HG03558 (cell line): ENCODE results near the gene TMEM186.
"Not testable (repeated sequence)": the region's sequence is repeated elsewhere in the genome, so short reads cannot be mapped to it uniquely, and the experiment has no call there.

Source experiments
- ATAC-seq: cut with Tn5 transposase; IDR thresholded peaks from one replicate; pipeline ENCODE4 v1.9.1; 2021; ENCODE audit warnings: moderate number of reproducible peaks; ENCODE audit not compliant: unreplicated experiment; ENCODE audit errors: extremely low read depth

TMEM186 gene

DNA sequence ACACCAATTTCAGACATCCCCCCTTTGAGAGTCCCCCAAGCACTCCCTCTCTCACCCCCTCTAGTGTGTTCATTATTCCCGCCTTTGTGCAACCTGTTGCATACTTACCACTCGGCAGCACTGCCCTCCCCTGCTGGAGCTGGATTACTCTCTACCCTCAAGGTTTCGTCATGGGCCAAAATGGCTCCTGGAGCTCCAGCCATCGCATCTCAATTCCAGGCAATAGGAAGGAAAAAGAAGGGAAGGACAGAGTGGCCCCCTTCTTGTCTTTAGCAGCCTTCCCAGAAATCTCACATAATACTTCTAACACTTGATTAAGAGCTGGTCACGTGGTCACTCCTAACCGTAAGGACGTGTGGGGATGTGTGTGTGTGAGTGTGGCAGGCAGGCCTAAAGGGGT is 20.2 kb downstream of the TMEM186 start:
- ATAC-seq = no peak

DNA sequence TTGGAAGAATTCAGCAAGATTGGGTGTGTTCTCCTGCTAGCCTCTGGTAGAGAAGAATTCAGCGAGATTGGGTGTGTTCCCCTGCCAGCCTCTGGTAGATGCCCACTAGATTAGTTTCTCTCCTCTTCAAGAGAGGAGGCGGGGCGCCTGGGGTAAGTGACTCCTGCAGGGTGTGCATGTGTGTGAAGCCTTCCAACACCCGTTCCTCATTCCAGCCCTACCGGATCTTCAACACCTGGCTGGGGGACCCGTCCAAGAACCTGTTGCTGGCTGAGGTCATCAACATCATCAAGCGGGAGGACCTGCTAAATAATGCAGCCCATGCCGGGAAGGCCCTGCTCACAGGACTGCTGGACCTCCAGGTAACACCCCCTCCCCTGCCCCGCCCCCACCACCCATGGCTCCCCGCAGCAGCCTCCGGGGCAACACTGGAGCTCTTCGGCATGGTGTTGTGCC is 21.3 kb downstream of the TMEM186 start:
- no peak for ATAC-seq

DNA sequence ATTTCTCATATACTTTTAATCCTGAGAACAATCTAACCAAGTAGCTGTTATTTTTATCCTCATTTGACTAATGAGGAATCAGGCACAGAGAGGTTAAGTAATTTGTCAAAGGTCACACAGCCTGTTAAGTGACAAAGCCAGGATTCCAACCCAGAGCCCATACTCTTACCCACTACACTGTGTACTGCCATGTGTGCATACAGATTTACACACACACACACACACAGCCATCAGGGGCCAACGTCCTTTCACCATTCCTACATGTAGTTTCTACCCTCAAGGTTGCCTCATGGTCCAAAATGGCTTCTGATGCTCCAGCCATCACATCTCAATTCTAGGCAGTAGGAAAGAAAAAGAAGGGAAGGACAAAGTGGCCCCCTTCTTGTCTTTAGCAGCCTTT is 22.1 kb downstream of the TMEM186 start:
- no peak for ATAC-seq

DNA sequence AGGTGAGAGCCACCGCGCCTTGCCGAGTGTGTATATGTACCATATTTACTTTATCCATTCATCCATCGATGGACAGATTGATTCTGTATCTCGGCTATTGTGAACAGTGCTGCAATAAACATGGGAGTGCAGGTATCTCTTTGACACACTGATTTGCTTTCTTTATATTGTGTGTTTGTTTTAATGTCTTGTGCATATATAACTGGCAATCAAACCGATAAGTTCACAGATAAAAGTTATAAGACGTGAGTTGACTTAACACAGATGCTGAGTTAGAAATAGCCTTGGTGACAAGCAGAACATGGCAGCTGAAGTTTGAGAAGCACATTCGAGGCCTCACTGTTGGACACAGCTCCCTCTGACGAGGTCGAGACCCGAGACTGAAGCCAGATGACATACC is 23.2 kb downstream of the TMEM186 start:
- ATAC-seq = no peak

DNA sequence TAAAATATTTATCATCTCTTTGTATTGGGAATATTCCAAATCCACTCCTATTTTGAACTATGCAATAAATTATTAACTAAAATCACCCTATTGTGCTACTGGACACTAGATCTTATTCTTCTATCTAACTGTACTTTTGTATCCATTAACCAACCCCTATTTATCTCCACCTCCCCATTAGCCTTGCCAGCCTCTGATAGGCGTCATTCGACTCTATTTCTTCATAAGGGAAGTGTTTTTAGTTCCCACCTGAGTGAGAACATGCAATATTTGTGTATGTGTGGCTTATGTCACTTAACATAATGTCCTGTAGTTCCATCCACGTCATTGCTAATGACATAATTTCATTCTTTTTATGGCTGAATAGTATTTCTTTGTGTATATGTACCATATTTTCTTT is 23.9 kb downstream of the TMEM186 start:
- no peak for ATAC-seq

DNA sequence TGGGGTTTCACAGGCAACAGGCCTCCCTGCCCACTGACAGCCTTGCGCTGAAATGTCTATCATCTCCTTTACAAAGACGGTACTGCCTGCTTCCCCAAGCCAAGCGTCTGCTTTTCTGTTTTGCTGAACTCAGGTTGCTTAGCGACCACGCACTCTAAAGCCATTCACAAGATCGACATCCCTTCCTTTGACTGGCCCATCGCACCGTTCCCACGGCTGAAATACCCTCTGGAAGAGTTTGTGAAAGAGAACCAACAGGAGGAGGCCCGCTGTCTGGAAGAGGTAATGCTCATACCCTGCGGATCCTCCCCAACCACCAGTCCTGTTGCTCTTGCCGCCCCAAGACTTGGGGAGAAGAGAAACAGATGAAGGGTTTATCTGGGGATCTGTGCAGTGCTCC is 28.7 kb downstream of the TMEM186 start:
- ATAC-seq = no peak

DNA sequence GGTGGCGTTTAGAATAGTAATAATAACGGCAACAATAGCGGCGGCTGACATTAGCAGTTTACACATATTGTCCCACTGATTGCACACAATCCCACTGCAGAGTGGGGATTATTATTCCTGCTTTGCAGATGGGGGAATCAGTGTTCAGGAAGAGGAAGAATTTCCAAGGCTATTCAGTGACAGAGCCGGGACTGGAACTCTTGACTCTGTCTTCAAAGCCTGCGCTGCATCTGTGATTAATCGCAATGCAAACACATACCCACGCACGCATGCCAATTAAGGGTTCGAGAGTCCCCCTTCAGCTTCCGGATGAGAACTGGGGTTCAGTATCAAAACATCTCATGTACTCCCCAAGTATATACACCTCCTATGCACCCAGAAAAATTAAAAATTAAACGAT is 29.2 kb downstream of the TMEM186 start:
- ATAC-seq = no peak

DNA sequence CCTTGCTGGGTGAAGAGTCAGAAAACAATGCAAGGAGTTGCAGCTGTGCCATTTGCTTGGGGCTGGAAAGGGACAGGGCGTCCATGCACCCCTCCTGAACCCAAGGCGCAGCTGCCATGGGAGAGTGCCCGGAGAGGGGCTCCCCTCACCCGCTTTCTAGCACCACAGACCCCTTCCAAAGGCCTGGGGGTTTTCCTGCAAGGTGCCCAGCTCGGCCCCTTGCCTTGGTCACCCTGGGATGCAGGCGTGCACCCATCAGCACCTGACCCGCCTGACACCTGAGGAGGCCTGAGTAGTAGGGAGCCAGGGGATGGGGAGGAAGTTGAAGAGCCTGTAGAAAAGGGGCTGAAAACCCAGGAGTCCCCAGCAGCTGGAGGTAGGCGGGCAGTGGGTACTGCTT is 30.3 kb downstream of the TMEM186 start:
- ATAC-seq = no peak

DNA sequence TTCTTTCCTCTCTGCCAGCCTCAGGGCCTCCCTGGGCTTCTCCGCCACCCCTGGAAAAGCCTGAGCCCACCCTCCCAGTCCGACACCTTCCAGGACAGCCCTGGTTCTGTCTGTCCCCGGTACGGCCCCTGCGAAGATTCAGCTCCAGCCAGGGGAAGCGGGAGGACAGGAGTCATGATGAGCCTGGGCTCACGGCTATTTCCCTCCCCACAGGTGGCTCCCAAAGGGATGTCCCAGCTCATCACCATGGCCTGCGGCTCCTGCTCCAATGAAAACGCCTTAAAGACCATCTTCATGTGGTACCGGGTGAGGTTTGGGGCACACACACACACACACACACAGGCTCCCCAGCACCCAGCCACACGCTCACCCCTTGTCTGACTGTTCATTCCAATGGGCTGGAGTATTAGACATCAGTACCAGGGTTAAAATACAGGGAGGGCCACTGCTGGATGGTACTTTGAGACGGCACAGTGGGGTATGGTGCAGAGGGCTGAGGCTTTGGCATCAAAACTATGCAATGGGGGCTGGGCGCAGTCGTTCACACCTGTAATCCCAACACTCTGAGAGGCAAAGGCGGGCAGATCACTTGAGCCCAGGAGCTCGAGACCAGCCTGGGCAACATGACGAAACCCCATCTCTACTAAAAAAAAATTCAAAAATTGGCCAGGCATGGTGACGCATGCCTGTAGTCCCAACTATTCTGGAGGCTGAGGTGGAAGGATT is 32.8 kb downstream of the TMEM186 start:
- ATAC-seq = no peak

DNA sequence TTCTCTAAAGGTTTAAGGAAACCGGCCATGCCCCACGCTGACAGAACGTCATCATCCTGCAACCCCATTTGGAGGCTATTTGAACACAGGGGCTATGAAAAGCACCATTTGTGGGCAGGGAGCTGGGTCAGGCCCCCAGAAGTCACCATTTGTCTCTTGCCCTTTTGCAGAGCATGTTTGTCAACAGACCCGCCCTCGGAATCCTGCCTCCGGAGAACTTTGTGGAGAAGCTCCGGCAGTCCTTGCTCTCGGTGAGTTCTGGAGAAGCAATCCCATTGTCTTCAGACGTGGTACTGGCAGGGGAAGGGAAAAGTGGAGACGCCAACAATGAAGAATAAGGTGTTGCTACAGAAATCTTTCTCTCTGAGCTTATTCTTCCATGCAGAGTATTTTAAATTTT is 33.5 kb downstream of the TMEM186 start:
- no peak for ATAC-seq

DNA sequence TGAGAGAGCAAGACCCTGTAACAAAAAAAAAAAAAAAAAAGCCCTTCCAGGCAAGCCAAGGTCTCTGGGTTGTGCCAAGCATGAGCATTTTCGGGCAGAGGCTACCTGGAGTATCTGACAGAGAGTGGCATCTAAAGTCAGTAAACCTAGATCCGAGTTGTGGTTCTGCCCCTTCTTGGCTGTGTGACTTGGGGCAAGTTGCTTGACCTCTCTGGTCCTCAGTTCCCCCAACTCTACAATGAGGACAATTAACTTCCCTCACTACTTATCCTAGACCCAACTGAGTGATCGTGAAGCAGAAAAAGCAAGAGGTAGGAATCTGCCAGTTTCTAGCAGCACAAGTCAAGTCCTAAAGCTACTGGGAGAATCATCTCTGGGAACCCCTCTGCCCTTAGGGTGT is 34.4 kb downstream of the TMEM186 start:
- no peak for ATAC-seq

DNA sequence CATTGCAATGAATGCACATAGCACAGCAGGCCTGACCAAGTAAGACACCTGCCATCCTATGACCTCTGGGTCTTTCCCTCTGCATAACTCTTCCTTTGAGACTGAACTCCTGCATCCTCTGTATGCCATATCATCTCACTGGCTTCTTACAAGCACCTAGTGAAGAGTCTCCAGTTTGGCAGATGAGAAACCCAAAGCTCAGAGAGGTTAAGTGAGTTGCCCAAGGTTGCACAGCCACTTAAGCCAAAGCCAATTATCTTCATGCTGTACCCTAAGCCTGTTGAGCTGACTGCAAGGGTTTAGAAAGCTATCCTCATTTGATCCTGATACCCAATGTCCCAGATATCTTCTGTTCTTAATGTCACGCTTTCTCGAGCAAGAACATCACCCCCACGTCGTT is 35.2 kb downstream of the TMEM186 start:
- ATAC-seq = no peak

DNA sequence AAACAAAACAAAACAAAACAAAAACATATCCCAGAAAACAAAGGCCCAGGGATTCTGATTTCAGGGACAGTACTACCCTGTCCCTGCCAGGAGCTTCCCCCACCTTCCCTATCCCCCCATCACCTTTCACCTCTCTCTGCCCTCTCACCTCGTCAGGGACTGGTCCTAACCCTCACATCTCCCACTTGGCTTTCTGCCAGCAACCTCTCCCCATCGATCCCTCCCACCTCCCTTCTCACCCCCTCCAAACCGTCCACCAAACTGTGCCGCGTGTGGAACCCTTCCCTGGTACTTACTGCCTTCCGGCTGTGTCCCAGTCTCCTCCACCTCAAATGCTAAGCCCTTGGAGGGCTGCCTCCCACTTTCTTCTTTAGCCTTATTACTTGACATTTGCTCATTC is 36.4 kb downstream of the TMEM186 start:
- no peak for ATAC-seq

DNA sequence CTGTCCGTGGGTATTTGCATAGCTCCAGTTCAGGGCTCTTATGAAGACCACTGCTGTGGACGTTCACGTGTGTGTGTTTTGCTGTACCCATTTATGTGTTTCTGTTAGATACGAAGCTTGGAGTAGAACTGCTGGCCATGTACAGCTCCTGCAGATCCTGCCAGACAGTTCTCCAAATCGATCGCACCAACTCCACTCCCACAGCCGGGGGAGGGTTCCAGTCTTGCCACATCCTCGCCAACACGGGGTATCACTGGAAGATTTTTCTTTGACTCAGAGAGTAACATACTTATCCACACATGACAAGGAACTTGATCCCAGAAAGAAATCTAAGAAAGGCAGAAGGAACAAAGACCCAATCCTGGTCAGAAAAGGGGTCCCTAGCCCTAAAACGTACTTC is 37.4 kb downstream of the TMEM186 start:
- no peak for ATAC-seq

DNA sequence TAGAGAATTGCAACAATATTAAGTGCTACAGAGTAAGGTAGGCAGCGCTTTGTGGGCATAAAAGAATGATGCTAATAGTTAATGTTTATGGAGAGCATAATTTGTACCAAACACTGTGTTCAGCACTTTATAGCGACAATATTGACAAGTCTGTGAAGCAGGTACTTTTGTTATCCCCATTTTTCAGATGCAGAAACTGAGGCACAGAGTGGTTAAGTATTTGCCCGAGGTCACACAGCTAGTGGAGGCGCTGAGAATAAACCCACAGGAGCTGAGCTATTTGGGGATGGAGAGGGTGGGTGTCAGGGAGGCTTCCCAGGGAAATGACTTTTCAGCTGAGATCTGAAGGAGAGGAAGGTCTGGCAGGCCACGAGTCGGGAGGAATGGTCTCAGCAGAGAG is 39.4 kb downstream of the TMEM186 start:
- ATAC-seq = no peak

DNA sequence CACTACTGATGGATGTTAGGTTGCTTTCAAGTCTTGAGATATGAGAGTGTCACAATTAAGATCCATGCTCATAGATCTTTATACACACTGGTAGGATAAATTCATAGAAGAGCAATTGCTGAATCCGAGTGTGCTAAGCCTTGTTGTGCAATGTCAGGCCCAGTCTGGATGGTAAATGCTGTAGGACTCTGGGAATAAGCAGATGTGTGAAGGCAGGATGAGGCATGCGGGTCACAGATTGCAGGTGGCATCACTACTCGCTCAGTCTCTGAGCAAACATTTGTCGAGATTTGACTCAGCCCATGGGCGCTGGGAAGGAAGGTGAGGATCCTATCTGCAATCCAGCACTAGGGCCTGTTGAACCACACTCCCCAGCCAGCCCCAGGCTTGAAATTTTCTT is 40.7 kb downstream of the TMEM186 start:
- no peak for ATAC-seq

DNA sequence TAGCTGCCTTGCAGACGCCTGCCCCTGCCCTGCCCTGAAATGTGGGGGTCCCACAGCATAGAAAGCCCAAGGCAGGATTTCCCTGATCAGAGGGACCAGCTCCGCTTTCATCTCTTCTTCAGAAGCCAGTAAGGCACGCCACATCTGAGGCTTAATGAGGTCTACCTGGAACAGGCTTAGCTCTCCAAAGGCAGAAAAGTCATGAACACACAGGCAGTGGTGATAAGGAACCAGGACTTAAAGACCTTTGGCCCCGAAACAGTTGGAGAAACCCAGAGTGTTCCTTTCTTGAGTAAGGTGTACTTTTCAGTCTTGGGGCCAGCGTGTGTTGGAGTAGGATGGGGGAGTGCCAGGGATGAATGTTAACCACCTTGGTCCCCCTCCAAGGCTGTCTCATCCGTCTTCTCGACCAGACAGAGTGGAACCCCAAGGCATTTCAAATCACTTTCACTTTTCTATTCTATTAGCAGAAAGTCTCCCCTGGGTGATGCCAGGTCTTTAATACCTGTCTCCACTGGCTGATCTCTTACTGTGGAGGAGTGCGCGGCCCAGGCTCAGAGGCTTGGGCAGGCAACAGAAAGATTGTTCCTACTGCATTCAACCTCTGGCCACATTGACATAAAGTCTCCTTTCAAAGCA is 43.9 kb downstream of the TMEM186 start:
- ATAC-seq = no peak

DNA sequence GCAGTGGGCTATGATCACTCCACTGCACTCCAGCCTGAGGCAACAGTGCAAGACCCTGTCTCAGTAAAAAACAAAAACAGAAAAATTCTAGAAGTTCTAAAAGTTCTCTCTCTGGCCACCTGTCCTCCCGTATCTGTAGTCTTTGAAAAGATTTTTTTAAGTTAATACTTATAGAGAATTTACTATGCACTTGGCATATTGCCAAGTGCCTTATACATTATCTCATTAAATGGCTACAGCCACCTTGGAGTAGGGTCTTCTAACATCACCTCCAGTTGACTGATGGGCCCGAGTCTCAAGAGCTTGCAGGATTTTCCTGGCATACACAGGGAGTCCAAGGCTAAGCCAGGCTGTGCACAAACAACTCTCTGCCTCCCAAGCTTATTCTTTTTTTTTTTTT is 44.7 kb downstream of the TMEM186 start:
- no peak for ATAC-seq

DNA sequence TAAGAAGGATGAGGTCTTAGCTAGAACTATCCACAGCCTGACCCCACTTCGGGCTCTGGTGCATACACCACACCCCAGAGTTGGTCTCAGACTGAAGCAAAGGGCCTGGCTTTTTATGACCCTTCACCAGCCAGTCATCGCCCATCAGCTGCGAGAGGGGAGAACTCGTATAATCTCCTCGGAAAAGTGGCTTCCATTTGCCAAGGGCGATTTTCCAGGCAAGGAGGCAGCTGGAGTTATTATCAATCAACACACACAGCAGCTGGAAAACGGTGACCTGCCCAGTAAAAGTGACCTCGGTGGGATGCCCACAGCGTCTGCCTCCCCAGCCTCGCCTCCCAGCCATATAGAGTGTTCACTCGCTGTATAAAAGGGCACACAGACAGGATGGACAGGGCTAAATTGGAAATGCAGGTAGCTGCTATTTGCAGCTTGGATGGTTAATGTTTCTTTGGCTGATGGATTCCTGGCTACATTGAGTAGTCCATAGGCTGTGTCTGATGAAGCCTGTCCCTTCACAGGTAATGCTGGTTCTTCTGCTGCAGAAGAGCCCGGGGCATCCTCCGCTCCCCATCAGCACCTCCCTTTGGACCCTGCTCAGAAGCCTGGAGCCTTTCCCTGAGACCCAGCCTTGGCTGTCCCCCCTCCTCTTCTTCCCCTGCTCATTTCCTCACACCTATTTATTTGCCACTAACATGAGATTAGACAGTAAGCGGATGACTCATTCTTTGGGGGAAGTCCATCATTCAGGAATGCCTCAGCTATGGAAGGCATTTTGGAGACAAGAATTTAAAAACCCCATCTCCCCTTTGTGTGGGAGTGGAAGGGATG is 45.7 kb downstream of the TMEM186 start:
- no peak for ATAC-seq

DNA sequence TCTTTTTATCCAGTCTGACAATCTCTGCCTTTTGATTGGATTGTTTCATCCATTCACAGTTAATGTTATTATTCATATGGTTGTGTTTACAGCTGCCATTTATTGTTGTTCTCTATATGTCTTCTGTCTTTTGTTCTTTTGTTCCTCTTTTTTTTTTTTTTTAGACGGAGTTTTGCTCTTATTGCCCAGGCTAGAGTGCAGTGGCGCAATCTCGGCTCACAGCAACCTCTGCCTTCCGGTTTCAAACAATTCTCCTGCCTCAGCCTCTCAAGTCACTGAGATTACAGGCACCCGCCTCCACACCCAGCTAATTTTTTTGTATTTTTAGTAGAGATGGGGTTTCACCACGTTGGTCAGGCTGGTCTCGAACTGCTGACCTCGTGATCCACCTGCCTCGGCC is 48.5 kb downstream of the TMEM186 start:
- ATAC-seq = not testable (repeated sequence)
